Mesenchymal stem cell (in vitro differentiated cells and primary cell): Measurements from ENCODE around the gene KCTD16.
A peak's percentile ranks its signal among the peaks of the same experiment; 100 is the strongest.

ENCODE experiments used
- DNase-seq: peaks from one replicate; pipeline ENCODE4 v3.0.0-alpha.2; 2013
- H2AFZ ChIP-seq: one replicate; pipeline ENCODE4 v1.6.1; 2013; ENCODE audit warnings: low read depth, mild to moderate bottlenecking, control low read depth, inconsistent platforms, low read length, moderate library complexity
- H2AK5ac ChIP-seq: 2 replicates; pipeline ENCODE4 v1.6.1; 2013; ENCODE audit warnings: low read length, moderate library complexity, mild to moderate bottlenecking, inconsistent platforms; ENCODE audit not compliant: severe bottlenecking
- H2BK120ac ChIP-seq: one replicate; pipeline ENCODE4 v1.6.1; 2013; ENCODE audit warnings: low read depth, mild to moderate bottlenecking, inconsistent platforms, low read length, moderate library complexity
- H2BK12ac ChIP-seq, 2 experiments: one replicate each; pipeline ENCODE4 v1.6.1; 2013; ENCODE audit warnings: inconsistent platforms in 2 of 2, low read length in 2 of 2, mild to moderate bottlenecking in 2 of 2, moderate library complexity in 2 of 2, control low read depth in 1 of 2
- H2BK15ac ChIP-seq: one replicate; pipeline ENCODE4 v1.6.1; 2013; ENCODE audit warnings: mild to moderate bottlenecking, low read depth, inconsistent platforms; ENCODE audit not compliant: poor library complexity, severe bottlenecking
- H2BK5ac ChIP-seq: 2 replicates; pipeline ENCODE4 v1.6.1; 2013; ENCODE audit warnings: low read depth, mild to moderate bottlenecking, low read length, control low read depth, inconsistent platforms; ENCODE audit not compliant: poor library complexity, severe bottlenecking
- H3K14ac ChIP-seq, 2 experiments: one replicate each; pipeline ENCODE4 v1.6.1; 2013; ENCODE audit warnings: inconsistent platforms in 2 of 2, low read length in 2 of 2, control low read depth in 1 of 2, mild to moderate bottlenecking in 1 of 2, moderate library complexity in 1 of 2
- H3K18ac ChIP-seq, 2 experiments: one replicate each; pipeline ENCODE4 v1.6.1; 2013; ENCODE audit warnings: inconsistent platforms in 2 of 2, low read length in 2 of 2, control low read depth in 1 of 2, low read depth in 1 of 2, mild to moderate bottlenecking in 1 of 2
- H3K23ac ChIP-seq, 2 experiments: one replicate each; pipeline ENCODE4 v1.6.1; 2013; ENCODE audit warnings: inconsistent platforms in 2 of 2, low read length in 2 of 2, mild to moderate bottlenecking in 2 of 2, moderate library complexity in 2 of 2, control low read depth in 1 of 2
- H3K27ac ChIP-seq: 2 replicates; pipeline ENCODE4 v1.5.1; 2013; ENCODE audit warnings: mild to moderate bottlenecking, moderate library complexity, low read length, control low read depth, inconsistent platforms; ENCODE audit not compliant: poor library complexity, severe bottlenecking
- H3K27me3 ChIP-seq, 2 experiments: 2 replicates each; pipeline versions ENCODE4 v1.6.1 to v1.7.0; 2013; ENCODE audit warnings: low read length in 2 of 2, mild to moderate bottlenecking in 2 of 2, moderate library complexity in 2 of 2, control low read depth in 1 of 2, inconsistent platforms in 1 of 2; ENCODE audit not compliant: control insufficient read depth in 1 of 2, insufficient read depth in 1 of 2
- H3K36me3 ChIP-seq, 2 experiments: 2 replicates each; pipeline versions ENCODE4 v1.6.1 to v1.7.0; 2013; ENCODE audit warnings: low read length in 2 of 2, control low read depth in 1 of 2, inconsistent platforms in 1 of 2, low read depth in 1 of 2, mild to moderate bottlenecking in 1 of 2; ENCODE audit not compliant: insufficient read depth in 2 of 2, control insufficient read depth in 1 of 2
- H3K4ac ChIP-seq, 2 experiments: one replicate each; pipeline ENCODE4 v1.6.1; 2013; ENCODE audit warnings: inconsistent platforms in 2 of 2, low read length in 2 of 2, mild to moderate bottlenecking in 2 of 2, moderate library complexity in 2 of 2, control low read depth in 1 of 2, low read depth in 1 of 2
- H3K4me1 ChIP-seq: 2 replicates; pipeline ENCODE4 v1.6.1; 2013; ENCODE audit warnings: low read depth, low read length, control low read depth; ENCODE audit not compliant: control insufficient read depth, insufficient read depth
- H3K4me2 ChIP-seq: 2 replicates; pipeline ENCODE4 v1.6.1; 2013; ENCODE audit warnings: low read length, mild to moderate bottlenecking, inconsistent platforms; ENCODE audit not compliant: poor library complexity, severe bottlenecking
- H3K4me3 ChIP-seq, 2 experiments: 2 replicates each; pipeline versions ENCODE4 v1.5.1 to v1.7.0; 2013; ENCODE audit warnings: low read length in 2 of 2, mild to moderate bottlenecking in 2 of 2, control low read depth in 1 of 2, low read depth in 1 of 2; ENCODE audit not compliant: insufficient read depth in 1 of 2
- H3K79me1 ChIP-seq: replicated peaks from 2 replicates; pipeline ENCODE4 v1.6.1; 2013; ENCODE audit warnings: mild to moderate bottlenecking, control low read depth, low read length, inconsistent platforms; ENCODE audit not compliant: poor library complexity, severe bottlenecking
- H3K9ac ChIP-seq: 2 replicates; pipeline ENCODE4 v1.7.0; 2013; ENCODE audit warnings: mild to moderate bottlenecking, low read length, moderate library complexity
- H3K9me3 ChIP-seq: 2 replicates; pipeline ENCODE4 v1.7.0; 2013; ENCODE audit warnings: mild to moderate bottlenecking, low read length; ENCODE audit not compliant: control insufficient read depth
- H4K8ac ChIP-seq: one replicate; pipeline ENCODE4 v1.6.1; 2013; ENCODE audit warnings: inconsistent platforms, mild to moderate bottlenecking, low read length, moderate library complexity
- H4K91ac ChIP-seq: one replicate; pipeline ENCODE4 v1.6.1; 2013; ENCODE audit warnings: mild to moderate bottlenecking, low read length, inconsistent platforms
- WGBS: methylation state at CpG from one replicate; pipeline ENCODE4 v1.1.7; 2013; ENCODE audit warnings: mixed read lengths; 5-methylcytosine and 5-hydroxymethylcytosine counted together

Gene KCTD16

DNA sequence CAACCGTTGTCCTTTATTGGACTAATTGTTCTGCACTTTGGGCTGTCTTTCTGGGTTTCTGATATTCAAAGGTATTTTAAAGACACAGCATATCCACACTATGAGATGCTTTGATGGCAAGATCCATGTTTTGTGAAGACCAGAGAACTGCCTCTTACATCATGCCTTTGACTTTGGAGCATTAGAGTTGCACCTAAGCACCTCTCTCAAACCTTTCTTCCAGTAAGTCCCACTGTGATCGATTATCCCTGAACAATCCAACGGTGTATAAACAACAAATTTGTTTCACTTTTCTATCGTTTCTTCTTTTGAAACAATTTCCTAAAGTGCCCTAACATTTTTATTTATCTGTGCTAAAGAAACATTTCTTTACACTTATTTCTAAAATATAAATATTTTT, 144.4 kb downstream of the KCTD16 start:
- Histone ChIP-seq H2BK120ac (no peak overlapping the region), H2BK12ac (no peak overlapping the region), H3K4me1 (no peaks in the 10 kb centered on the region), H3K27me3 (no peaks in the 10 kb centered on the region), H3K9ac (no peak overlapping the region), H2BK5ac (no peak overlapping the region), H3K9me3 (no peaks in the 10 kb centered on the region), H3K27ac (no peak overlapping the region), H3K79me1 (no peaks in the 10 kb centered on the region), H3K4ac (no peak overlapping the region), H2AFZ (peak overlapping the region; percentile 42), H2AK5ac (no peak overlapping the region), H3K4me2 (no peak overlapping the region), H3K14ac (no peak overlapping the region), H3K36me3 (no peaks in the 10 kb centered on the region), H2BK15ac (no peak overlapping the region), H3K18ac (no peak overlapping the region), H3K4me3 (no peak overlapping the region), H3K23ac (no peak overlapping the region), H4K91ac (no peak overlapping the region), H4K8ac (no peak overlapping the region)
- no peak for DNase-seq
- 100% methylated on average over 2 of the region's 4 CpGs for WGBS

DNA sequence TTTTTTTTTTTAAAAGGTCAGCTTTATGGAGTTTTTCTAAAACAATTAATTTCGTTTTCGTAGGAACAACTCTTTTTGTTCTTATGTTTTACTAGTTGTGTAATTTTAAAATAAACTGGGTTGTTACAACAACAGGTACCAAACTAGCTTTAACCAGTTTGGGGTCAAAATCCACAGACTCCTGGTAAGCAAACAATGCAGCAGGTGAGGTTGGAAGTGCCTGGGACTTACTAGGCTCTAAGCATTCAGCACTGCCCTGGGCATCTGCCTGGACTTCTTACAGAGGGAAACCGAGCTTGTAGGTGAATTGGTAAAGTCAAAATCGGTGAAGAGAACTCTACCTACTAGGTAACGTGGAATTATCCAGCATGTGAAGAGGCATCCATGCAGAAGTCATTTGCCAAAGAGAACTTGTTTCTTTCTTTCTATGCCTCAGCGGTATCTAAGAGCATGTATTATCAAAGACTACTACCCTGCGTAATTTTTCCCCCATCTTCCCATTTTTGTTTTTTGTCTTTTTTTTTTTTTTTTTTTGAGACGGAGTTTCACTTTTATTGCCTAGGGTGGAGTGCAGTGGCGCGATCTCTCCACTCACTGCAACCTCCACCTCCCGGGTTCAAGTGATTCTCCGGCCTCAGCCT, 145.4 kb downstream of the KCTD16 start:
- H3K4ac ChIP-seq: no peak overlapping the region
- 88% methylated on average over 6 of the region's 12 CpGs for WGBS
- no peaks in the 10 kb centered on the region for H3K27me3 ChIP-seq
- H3K9me3 ChIP-seq: no peaks in the 10 kb centered on the region
- H4K8ac ChIP-seq: no peak overlapping the region
- H3K4me3 ChIP-seq: no peak overlapping the region
- no peak overlapping the region for H2AK5ac ChIP-seq
- H3K36me3 ChIP-seq: no peaks in the 10 kb centered on the region
- no peak overlapping the region for H3K9ac ChIP-seq
- no peak overlapping the region for H2BK120ac ChIP-seq
- no peak overlapping the region for H3K23ac ChIP-seq
- H2AFZ ChIP-seq: no peak overlapping the region
- no peak overlapping the region for H3K18ac ChIP-seq
- no peak overlapping the region for H2BK15ac ChIP-seq
- DNase-seq: no peak
- no peak overlapping the region for H3K4me2 ChIP-seq
- no peak overlapping the region for H3K14ac ChIP-seq
- no peak overlapping the region for H3K27ac ChIP-seq
- no peak overlapping the region for H2BK5ac ChIP-seq
- no peaks in the 10 kb centered on the region for H3K79me1 ChIP-seq
- no peaks in the 10 kb centered on the region for H3K4me1 ChIP-seq
- H4K91ac ChIP-seq: no peak overlapping the region
- H2BK12ac ChIP-seq: no peak overlapping the region

DNA sequence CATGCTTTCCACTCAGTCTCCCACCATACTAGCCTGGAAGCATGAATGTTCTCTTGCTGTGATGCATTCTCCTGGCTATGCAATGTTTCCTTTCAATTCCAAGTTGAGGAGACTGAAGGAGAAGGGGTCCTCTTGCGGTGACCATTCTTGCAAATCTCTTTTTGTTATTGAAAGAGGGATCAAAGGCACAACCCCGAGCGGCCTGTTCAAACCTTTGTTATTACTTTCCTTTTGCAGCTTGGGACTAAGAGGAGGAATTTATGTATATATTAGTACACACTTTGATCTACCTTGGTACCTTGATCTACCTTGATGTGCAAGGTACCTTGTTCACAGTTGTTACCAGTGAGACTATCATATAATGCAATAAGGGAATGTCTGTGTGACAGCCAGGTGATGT, 147.3 kb downstream of the KCTD16 start:
- Histone ChIP-seq H3K4ac (no peak overlapping the region), H2AFZ (no peak overlapping the region), H3K23ac (no peak overlapping the region), H3K14ac (no peak overlapping the region), H3K27me3 (no peaks in the 10 kb centered on the region), H3K4me2 (no peak overlapping the region), H3K9ac (no peak overlapping the region), H3K18ac (no peak overlapping the region), H3K36me3 (no peaks in the 10 kb centered on the region), H3K4me3 (no peak overlapping the region), H2BK15ac (no peak overlapping the region), H3K4me1 (no peaks in the 10 kb centered on the region), H3K27ac (no peak overlapping the region), H3K79me1 (no peaks in the 10 kb centered on the region), H2AK5ac (no peak overlapping the region), H4K8ac (no peak overlapping the region), H2BK120ac (no peak overlapping the region), H2BK12ac (no peak overlapping the region), H3K9me3 (no peaks in the 10 kb centered on the region), H2BK5ac (no peak overlapping the region), H4K91ac (no peak overlapping the region)
- 29% methylated on average over 1 of the region's 3 CpGs for WGBS
- DNase-seq: no peak

DNA sequence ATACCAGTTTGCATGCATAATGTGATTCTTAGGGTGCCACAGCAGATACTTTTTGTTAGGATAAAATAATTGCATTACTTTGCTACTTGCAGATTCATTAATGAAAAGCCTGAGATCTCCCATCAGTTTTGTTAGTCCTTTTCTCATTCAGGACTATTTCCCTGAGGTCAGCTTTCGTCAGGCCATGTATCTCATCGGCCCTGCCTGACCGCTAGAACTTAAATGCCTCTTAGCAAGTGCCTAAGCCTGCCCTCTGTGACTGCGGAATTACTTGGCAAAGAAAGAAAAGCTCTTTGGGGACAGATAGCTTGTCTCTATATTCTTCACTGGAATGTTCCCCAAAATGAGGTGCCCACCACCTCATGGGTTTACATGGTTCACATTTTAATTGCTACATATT, 147.8 kb downstream of the KCTD16 start:
- H2BK15ac ChIP-seq: no peak overlapping the region
- H2BK5ac ChIP-seq: no peak overlapping the region
- 76% methylated on average over 4 of the region's 4 CpGs for WGBS
- H3K23ac ChIP-seq: no peak overlapping the region
- no peaks in the 10 kb centered on the region for H3K36me3 ChIP-seq
- no peak overlapping the region for H2BK12ac ChIP-seq
- H2AFZ ChIP-seq: no peak overlapping the region
- H3K27me3 ChIP-seq: no peaks in the 10 kb centered on the region
- H3K4me2 ChIP-seq: no peak overlapping the region
- no peak overlapping the region for H3K14ac ChIP-seq
- no peak overlapping the region for H3K27ac ChIP-seq
- no peak overlapping the region for H4K8ac ChIP-seq
- no peak overlapping the region for H3K9ac ChIP-seq
- no peak for DNase-seq
- H3K79me1 ChIP-seq: no peaks in the 10 kb centered on the region
- no peak overlapping the region for H4K91ac ChIP-seq
- no peaks in the 10 kb centered on the region for H3K4me1 ChIP-seq
- H3K4me3 ChIP-seq: no peak overlapping the region
- no peak overlapping the region for H3K4ac ChIP-seq
- H3K18ac ChIP-seq: no peak overlapping the region
- H3K9me3 ChIP-seq: no peaks in the 10 kb centered on the region
- H2BK120ac ChIP-seq: no peak overlapping the region
- H2AK5ac ChIP-seq: no peak overlapping the region
